Pancreas (tissue), 10 donors: ENCODE data around the gene ZFYVE9. TPM values are rescaled to one million over a fixed set of nuclear protein-coding genes. Genes with fewer than 3 reads are reported as not detected.
"Not testable (repeated sequence)": the region's sequence is repeated elsewhere in the genome, so short reads cannot be mapped to it uniquely, and the experiment has no call there.

Experiments used
- ATAC-seq, 4 donors: fragments of 200-7000 bp; cut with Tn5 transposase; one replicate each; pipeline versions ENCODE4 v1.8.0 to v1.9.1; 2020; ENCODE audit warnings: mild to moderate bottlenecking in 4 of 4, moderate library complexity in 4 of 4
- DNase-seq, 6 donors: peaks; one replicate each; pipeline ENCODE4 v3.0.0-alpha.2; 2020
- FAIRE-seq: peaks from 2 replicates; lab custom pipeline; 2012; peaks lifted over from hg19 to GRCh38; lab: Jason Lieb, UNC
- H3K27ac ChIP-seq, 4 donors: fragments of 200-600 bp; sonication (generic); 1 replicate in 3 of 4; 2 replicates in 1 of 4; pipeline versions ENCODE4 v1.5.0 to v1.8.0; 2020
- H3K27me3 ChIP-seq, 4 donors: fragments of 200-600 bp; one replicate each; pipeline ENCODE4 v1.8.0; 2021
- H3K36me3 ChIP-seq, 3 donors: fragments of 200-600 bp; sonication (generic) in 1 of 3; one replicate each; pipeline versions ENCODE4 v1.5.0 to v1.8.0; 2020 to 2021
- H3K4me1 ChIP-seq, 3 donors: fragments of 200-600 bp; one replicate each; pipeline ENCODE4 v1.8.0; 2021
- H3K4me3 ChIP-seq, 4 donors: fragments of 200-600 bp; sonication (generic) in 2 of 4; one replicate each; pipeline versions ENCODE4 v1.5.0 to v1.8.0; 2020 to 2021
- H3K9me3 ChIP-seq, 4 donors: fragments of 200-600 bp; one replicate each; pipeline ENCODE4 v1.8.0; 2021
- CTCF ChIP-seq, 4 donors: fragments of 200-600 bp; sonication (generic) in 3 of 4; IDR thresholded peaks; one replicate each; pipeline versions ENCODE4 v1.5.0 to v1.8.0; 2021; ENCODE audit warnings: antibody characterized with exemption in 4 of 4
- WGBS, 2 donors: extraction: QIAGEN DNeasy Blood & Tissue Kit; methylation state at CpG; one replicate each; pipeline ENCODE4 v1.1.7; 2013; 5-methylcytosine and 5-hydroxymethylcytosine counted together
- intact Hi-C, 3 donors: fragments of 100-400 bp; cut with DNase I; formaldehyde crosslinking; loops; one replicate each; pipeline versions ENCODE4 v1.11.1 to v1.14.2; 2022
- polyA plus RNA-seq, 2 donors: library from polyadenylated mRNA; stranded (reverse); fragments of 200-250 nt; gene quantifications; one replicate each; pipeline ENCODE4 v1.2.3, GENCODE V29; 2013
- total RNA-seq, 6 donors: library from RNA; stranded (reverse); fragmentation: NEBNext Ultra II Directional in 4 of 6; extraction: Animal tissue kit (Norgen Biotek cat#: 25700) in 4 of 6; gene quantifications; one replicate each; pipeline versions ENCODE4 v1.2.1 to v1.2.4, GENCODE V29; 2021 to 2023
- donor health status: healthy with polysubstance abuse.
- donor health status: DM: no; HTN: no; CAD: no; lungs with moderate emphysema.
- donor health status: DM: no; HTN: no; CAD: no.
- donor health status: control.
- donor health status: control.
- donor health status: Bipolar disorder and iron deficiency.
- donor health status: DM: yes; HTN: yes; CAD: no.
- donor health status: DM: no; HTN: no; CAD: no.
- donor health status: DM: no; HTN: no; CAD: no.
- donor health status: DM: yes; HTN: yes; CAD: no.

The ZFYVE9 gene
- 10 to 100 TPM; 11.8 to 16.9 (median 14.0) TPM for total RNA-seq
- 1 to 10 TPM; 3.0 to 7.5 TPM for polyA plus RNA-seq

GRCh38 chr1:52141513-52142219 lies at the start of gene ZFYVE9:
Gene ZFYVE9, plus strand, starts transcription at chr1:52142089. Its CDS starts 91,118 bp downstream, at chr1:52233207.
- TF ChIP-seq CTCF (IDR thresholded peaks at IDR 0.05): peak; percentile 35 to 65 (median 60)
- DNase-seq (peak; percentile 71 to 93 (median 84)), FAIRE-seq (no peak), ATAC-seq (peak; percentile 94 to 96 (median 94))
- H3K4me1 ChIP-seq: peaks cover 0 to 24% (median 12%) of the 10 kb centered on the region in 3 donors
- no peaks in the 10 kb centered on the region for H3K36me3 ChIP-seq
- WGBS, 2 donors: 0 to 1% methylated on average over 33 to 72 of the region's 72 CpGs
- intact Hi-C loops: no loop called here
- H3K4me3 ChIP-seq: peak within 1 kb of the TSS; percentile 81 to 98 (median 86)
- H3K27ac ChIP-seq: peak within 1 kb of the TSS; percentile 86 to 95 (median 94)
- H3K9me3 ChIP-seq: no peaks in the 10 kb centered on the region
- H3K27me3 ChIP-seq: no peaks in the 10 kb centered on the region

- FAIRE-seq, H3K36me3 ChIP-seq, H3K4me1 ChIP-seq, intact Hi-C loops, H3K4me3 ChIP-seq, DNase-seq, H3K9me3 ChIP-seq, H3K27ac ChIP-seq, ATAC-seq, H3K27me3 ChIP-seq: not testable (repeated sequence)
- 86 to 88% methylated on average over 7 of the region's 7 CpGs for WGBS, 2 donors
Observed at GRCh38 chr1:52094300-52094699, 47.6 kb upstream of the ZFYVE9 start.

GRCh38 chr1:52096216-52096615 lies 45.7 kb upstream of the ZFYVE9 start:
- TF ChIP-seq CTCF (IDR thresholded peaks at IDR 0.05): no peak
- Histone ChIP-seq H3K27me3 (no peaks in the 10 kb centered on the region), H3K27ac (no peak overlapping the region), H3K4me3 (no peak overlapping the region), H3K9me3 (no peaks in the 10 kb centered on the region), H3K4me1 (no peaks in the 10 kb centered on the region), H3K36me3 (no peaks in the 10 kb centered on the region)
- no peak for FAIRE-seq
- 80 to 81% methylated on average over 8 of the region's 8 CpGs for WGBS, 2 donors
- ATAC-seq: no peak
- intact Hi-C loops: no loop called here
- DNase-seq: no peak

- H3K4me3 ChIP-seq: no peak overlapping the region
- TF ChIP-seq CTCF (IDR thresholded peaks at IDR 0.05): no peak
- no peaks in the 10 kb centered on the region for H3K4me1 ChIP-seq
- no peaks in the 10 kb centered on the region for H3K36me3 ChIP-seq
- peak; percentile 38 to 73 (median 58) for ATAC-seq
- no peak overlapping the region for H3K27ac ChIP-seq
- WGBS, 2 donors: 27 to 29% methylated on average over 8 of the region's 8 CpGs
- no peaks in the 10 kb centered on the region for H3K9me3 ChIP-seq
- no peak for DNase-seq
- no peaks in the 10 kb centered on the region for H3K27me3 ChIP-seq
- intact Hi-C loops: no loop called here
- no peak for FAIRE-seq
Observed at GRCh38 chr1:52098139-52098871, 43.6 kb upstream of the ZFYVE9 start.

GRCh38 chr1:52102336-52103013 lies 39.4 kb upstream of the ZFYVE9 start:
- no peak for DNase-seq
- ATAC-seq: no peak
- intact Hi-C loops: no loop called here
- H3K4me3 ChIP-seq: no peak overlapping the region
- TF ChIP-seq CTCF (IDR thresholded peaks at IDR 0.05): no peak
- WGBS, 2 donors: 89 to 96% methylated on average over 1 of the region's 1 CpG
- H3K27ac ChIP-seq: no peak overlapping the region
- no peaks in the 10 kb centered on the region for H3K36me3 ChIP-seq
- no peaks in the 10 kb centered on the region for H3K27me3 ChIP-seq
- H3K4me1 ChIP-seq: no peaks in the 10 kb centered on the region
- no peak for FAIRE-seq
- no peaks in the 10 kb centered on the region for H3K9me3 ChIP-seq
